GM21619 (cell line): Measurements from ENCODE around the gene JARID2.

Source experiments
- ATAC-seq: cut with Tn5 transposase; IDR thresholded peaks from one replicate; pipeline ENCODE4 v1.9.1; 2021; ENCODE audit not compliant: unreplicated experiment

Gene JARID2

GRCh38 chr6:15458021-15458459 is 212.2 kb downstream of the JARID2 start:
- no peak for ATAC-seq

GRCh38 chr6:15460110-15460727 is 214.3 kb downstream of the JARID2 start:
- ATAC-seq, result no peak

GRCh38 chr6:15461127-15461944 is 215.5 kb downstream of the JARID2 start:
- ATAC-seq, result no peak

- ATAC-seq, result no peak
Measured at GRCh38 chr6:15462256-15462655, 216.4 kb downstream of the JARID2 start.

GRCh38 chr6:15462717-15463525 is 217.1 kb downstream of the JARID2 start:
- ATAC-seq, result no peak

- no peak for ATAC-seq
Measured at GRCh38 chr6:15464211-15464725, 218.4 kb downstream of the JARID2 start.

GRCh38 chr6:15465212-15465611 is 219.3 kb downstream of the JARID2 start:
- no peak for ATAC-seq

GRCh38 chr6:15470746-15471145 is 224.9 kb downstream of the JARID2 start:
- ATAC-seq, result no peak

- no peak for ATAC-seq
Measured at GRCh38 chr6:15472621-15473020, 226.8 kb downstream of the JARID2 start.

GRCh38 chr6:15473174-15473573 is 227.3 kb downstream of the JARID2 start:
- ATAC-seq, result no peak

- ATAC-seq, result no peak
Measured at GRCh38 chr6:15473741-15474161, 227.9 kb downstream of the JARID2 start.

GRCh38 chr6:15474196-15474595 is 228.3 kb downstream of the JARID2 start:
- no peak for ATAC-seq

- no peak for ATAC-seq
Measured at GRCh38 chr6:15475261-15475660, 229.4 kb downstream of the JARID2 start.

GRCh38 chr6:15475872-15476271 is 230.0 kb downstream of the JARID2 start:
- no peak for ATAC-seq

GRCh38 chr6:15476631-15477380 is 230.9 kb downstream of the JARID2 start:
- no peak for ATAC-seq

- ATAC-seq, result no peak
Measured at GRCh38 chr6:15477746-15478145, 231.9 kb downstream of the JARID2 start.

GRCh38 chr6:15479761-15480160 is 233.9 kb downstream of the JARID2 start:
- no peak for ATAC-seq

GRCh38 chr6:15480525-15480924 is 234.7 kb downstream of the JARID2 start:
- no peak for ATAC-seq

GRCh38 chr6:15481390-15482291 is 235.8 kb downstream of the JARID2 start:
- ATAC-seq, result no peak

- no peak for ATAC-seq
Measured at GRCh38 chr6:15483060-15483459, 237.2 kb downstream of the JARID2 start.
